Choroid plexus epithelial cell (primary cell): ENCODE results near the gene OSBPL2.

ENCODE experiments used
- DNase-seq: peaks from one replicate; pipeline ENCODE4 v3.0.0-alpha.2; 2010; ENCODE audit warnings: low read depth
- H3K4me3 ChIP-seq: 2 replicates; pipeline ENCODE4 v1.5.1; 2011; ENCODE audit warnings: low read depth, mild to moderate bottlenecking, control low read depth, low read length, moderate library complexity
- CTCF ChIP-seq: conservative IDR thresholded peaks from 2 replicates; pipeline ENCODE4 v1.5.1; 2011; ENCODE audit warnings: low read depth, mild to moderate bottlenecking, control low read depth, inconsistent platforms, low read length, moderate library complexity

OSBPL2 gene

DNA sequence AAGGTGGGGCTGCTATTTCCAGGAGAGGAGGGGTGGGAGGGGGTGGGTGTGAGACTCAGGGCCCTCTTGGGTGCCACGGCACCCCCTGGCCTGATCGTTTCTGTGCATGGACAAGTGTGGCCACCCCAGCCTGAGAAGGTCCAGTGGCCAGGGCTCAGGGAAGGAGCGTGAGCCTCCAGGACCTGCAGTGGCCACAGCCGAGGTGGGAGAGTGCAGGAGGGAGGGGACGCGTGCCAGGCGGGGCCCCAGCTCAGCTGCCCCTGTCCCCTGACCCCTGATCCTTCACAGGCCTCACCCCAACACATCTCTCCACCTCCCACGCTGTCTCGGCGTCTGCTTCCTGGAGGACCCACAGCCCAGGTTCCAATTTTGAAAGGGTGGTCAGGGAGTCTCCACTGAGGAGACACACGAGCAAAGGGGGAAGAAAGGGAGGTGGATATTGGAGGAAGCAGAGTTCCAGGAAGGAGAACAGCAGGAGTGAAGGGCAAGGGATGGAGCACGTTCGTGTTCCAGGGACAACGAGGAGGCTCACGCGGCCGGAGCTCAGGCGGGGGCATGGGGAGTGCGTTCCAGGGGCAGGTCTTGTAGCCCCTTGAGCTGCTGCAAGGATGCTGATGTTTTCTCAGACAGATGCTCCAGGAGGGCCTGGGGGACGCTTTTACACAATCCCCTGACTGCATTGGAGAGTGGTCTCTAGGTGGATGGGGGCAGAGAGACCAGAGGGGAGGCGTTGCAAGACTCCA lies 14.0 kb upstream of the OSBPL2 start:
- DNase-seq = no peak
- TF ChIP-seq CTCF = no peak

DNA sequence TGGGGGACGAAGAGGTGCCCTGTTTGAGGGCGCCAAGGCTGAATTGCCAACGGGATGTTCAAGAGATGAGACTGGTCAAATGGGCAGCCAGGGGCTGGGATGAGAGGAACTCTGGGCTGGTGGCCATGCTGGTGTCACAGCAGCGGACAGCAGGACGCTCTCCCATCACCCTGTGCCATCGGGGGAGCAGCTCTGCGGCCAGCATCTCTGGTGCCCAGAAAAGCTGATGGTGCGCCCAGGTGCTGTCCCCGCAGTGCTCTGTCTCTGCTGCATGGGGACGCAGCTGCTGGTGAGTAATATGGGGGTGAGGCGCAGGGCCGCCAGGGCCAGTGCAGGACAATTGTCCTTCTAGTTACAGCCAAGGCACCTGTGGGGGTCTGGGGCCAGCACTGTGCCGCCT lies 13.3 kb upstream of the OSBPL2 start:
- TF ChIP-seq CTCF = no peak
- DNase-seq = no peak
- no peak overlapping the region for H3K4me3 ChIP-seq

More for the DNA sequence above, 14.0 kb upstream of the OSBPL2 start:
- H3K4me3 ChIP-seq = no peak overlapping the region

DNA sequence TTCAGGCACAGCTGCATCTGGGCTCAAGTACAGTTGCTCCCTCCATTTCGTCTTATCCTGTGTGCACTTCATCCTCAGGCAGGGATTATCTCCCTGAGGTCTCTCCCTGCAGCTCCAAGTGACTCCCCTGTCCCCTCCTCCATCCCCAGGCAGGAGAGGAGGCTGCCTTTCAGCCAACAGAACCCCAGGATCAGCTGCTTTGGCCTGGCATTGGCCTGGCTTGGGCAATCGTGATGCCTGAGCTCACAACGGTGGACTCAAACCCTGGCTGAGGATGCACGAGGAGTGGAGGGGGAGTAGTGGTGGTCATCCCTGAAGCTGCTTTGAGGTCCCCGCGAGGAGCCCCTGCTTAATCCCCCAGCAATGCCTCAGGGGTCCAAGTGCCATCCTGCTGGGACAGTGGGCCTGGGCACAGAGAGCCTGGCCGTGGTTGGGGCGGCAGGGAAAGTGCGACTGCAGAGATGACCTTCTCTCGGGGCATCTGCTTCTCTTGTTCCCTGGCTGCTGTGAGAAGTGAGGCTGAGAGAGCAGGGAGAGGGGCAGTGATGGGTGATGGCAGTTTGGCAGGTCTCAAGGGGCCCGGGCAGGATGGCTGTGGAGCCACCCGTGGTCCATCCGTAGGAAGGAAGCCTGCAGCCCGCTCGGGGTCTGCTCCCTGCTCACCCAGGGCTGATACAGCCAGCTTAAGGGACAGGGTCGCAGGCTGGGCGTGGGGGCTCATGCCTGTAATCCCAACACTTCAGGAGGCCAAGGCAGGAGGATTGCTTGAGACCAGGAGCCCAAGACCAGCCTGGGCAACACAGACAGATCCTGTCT lies 12.3 kb upstream of the OSBPL2 start:
- TF ChIP-seq CTCF = no peak
- no peak overlapping the region for H3K4me3 ChIP-seq
- DNase-seq = no peak

GRCh38 chr20:62226707-62227590 lies 11.4 kb upstream of the OSBPL2 start:
- no peak overlapping the region for H3K4me3 ChIP-seq
- DNase-seq = peak; percentile 23
- TF ChIP-seq CTCF = no peak

GRCh38 chr20:62227591-62227976 lies 10.7 kb upstream of the OSBPL2 start:
- no peak for TF ChIP-seq CTCF
- DNase-seq = no peak
- no peak overlapping the region for H3K4me3 ChIP-seq

DNA sequence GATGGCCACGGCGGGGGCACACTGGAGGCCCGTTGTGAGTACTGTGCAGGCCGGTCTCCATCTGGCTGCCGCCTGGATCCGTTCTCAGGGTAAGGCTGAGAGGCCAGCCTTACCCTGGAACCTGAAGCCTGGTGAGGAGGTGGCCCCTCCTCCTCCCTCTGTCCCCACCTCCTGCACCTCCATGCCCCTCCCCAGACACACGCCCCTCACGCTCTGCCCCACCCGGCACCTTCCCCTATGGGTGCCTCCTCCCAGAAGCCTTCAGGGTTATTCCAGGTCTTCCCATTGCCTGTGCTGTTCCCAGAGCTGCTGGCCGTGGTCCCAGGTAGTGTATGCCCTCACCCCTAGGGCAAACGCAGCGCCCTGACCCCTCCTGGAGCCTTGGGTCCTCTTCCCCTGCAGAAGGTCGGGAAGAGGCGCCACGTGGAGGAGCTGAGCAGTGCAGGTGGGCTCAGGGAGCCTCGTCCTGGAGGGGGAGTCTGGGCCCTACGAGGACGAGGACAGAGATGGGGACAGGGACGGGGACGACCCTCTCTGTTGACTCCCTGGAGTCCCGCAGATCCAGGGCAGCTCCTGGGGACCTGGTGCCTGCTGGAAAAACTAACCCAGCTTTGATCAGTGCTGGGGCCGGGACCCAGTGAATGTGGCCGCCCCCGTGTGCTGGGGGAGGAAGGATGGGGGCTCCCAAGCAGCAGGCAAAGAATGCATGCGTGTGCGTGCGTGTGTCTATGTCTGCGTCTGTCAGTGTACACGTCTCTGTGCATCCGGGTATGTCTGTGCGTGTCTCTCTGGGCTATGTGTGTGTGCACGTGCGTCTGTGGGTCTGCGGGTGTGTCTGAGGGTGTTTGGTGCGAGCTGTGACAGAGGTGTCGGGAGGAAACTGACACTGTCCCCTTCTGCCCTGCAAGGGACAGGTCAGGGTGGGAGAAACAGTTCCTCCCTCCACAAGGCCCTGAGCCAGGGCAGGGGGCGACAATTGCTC lies 10.1 kb upstream of the OSBPL2 start:
- DNase-seq = no peak
- no peak for TF ChIP-seq CTCF
- H3K4me3 ChIP-seq = no peak overlapping the region
